Esophagus muscularis mucosa (tissue), 3 donors: ENCODE measurements around the gene C8B.

Experiments used
- CTCF ChIP-seq, 3 experiments: fragments of 200-600 bp in 2 of 3; fragments of 450-650 bp in 1 of 3; sonication (generic) in 2 of 3; IDR thresholded peaks; one replicate each; pipeline ENCODE4 v1.5.1; 2017 to 2019; ENCODE audit warnings: antibody characterized with exemption in 3 of 3, mild to moderate bottlenecking in 2 of 3, moderate library complexity in 1 of 3
- POLR2A ChIP-seq: fragments of 450-650 bp; IDR thresholded peaks from one replicate; pipeline ENCODE4 v1.6.1; 2017; ENCODE audit warnings: antibody characterized with exemption, moderate library complexity, mild to moderate bottlenecking, low read depth
- POLR2AphosphoS5 ChIP-seq, 2 donors: sonication (generic); formaldehyde crosslinking; IDR thresholded peaks; one replicate each; pipeline ENCODE4 v1.6.1; 2017; ENCODE audit warnings: antibody characterized with exemption in 2 of 2

- TF ChIP-seq POLR2A (no peak), CTCF (IDR thresholded peaks at IDR 0.05) (no peak), POLR2AphosphoS5 (IDR thresholded peaks at IDR 0.05) (no peak)
Observed at GRCh38 chr1:56975446-56975845, 9.6 kb upstream of the C8B start.
